Metanephros (tissue), 1 donor: ENCODE results near the gene APOBR. TPM values are rescaled to one million over a fixed set of nuclear protein-coding genes. Genes with fewer than 3 reads are reported as not detected.

Experiments used
- total RNA-seq: library from RNA; depleted of rRNA; stranded (reverse); fragments of >200 nt; gene quantifications from one replicate; pipeline ENCODE4 v1.2.3, GENCODE V29; 2014

Gene APOBR, protein sequence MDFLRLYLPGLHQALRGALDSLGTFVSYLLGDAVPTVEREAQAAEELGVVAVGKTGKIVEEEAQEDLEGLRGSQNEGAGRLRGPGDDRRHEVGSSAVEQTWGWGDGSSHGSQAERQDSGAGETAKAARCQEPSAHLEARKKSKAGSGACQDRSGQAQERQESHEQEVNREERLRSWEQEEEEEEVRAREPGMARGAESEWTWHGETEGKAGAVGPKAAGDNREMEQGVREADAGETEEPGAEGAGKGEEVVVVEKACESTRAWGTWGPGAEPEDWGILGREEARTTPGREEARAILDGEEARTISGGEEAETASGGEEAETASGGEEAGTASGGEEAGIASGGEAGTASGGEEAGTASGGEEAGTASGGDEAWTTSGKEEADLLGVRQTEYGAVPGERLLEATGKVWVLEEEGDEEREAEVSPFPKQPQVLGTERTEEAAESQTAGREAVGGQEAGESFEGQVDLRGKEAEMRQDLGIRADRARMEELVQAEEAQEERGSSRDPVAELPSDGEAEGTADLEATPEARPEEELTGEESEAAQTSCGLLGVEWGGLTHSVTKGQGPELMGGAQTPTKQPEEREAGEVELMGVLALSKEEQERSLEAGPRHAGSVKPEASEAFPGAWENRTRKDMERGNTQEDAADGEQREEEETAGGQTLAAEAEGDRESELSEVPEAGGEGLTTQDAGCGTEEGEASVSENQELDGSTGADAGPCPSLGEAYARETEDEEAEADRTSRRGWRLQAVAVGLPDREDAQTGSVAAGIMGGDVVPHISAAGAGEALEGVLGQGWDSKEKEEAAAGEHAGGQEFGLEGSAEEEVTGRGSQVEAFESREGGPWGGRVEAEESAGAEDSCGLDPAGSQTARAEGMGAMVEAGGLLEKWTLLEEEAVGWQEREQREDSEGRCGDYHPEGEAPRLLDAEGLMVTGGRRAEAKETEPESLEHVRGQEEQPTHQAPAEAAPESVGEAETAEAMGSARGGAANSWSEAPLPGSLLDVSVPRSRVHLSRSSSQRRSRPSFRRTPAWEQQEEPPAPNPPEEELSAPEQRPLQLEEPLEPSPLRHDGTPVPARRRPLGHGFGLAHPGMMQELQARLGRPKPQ
- 3.3 TPM for total RNA-seq

GRCh38 chr16:28494121-28494851 is at the start of gene APOBR:
TSS of gene APOBR (plus strand) at chr16:28494643. CDS start at chr16:28494682, 39 bp downstream.

DNA sequence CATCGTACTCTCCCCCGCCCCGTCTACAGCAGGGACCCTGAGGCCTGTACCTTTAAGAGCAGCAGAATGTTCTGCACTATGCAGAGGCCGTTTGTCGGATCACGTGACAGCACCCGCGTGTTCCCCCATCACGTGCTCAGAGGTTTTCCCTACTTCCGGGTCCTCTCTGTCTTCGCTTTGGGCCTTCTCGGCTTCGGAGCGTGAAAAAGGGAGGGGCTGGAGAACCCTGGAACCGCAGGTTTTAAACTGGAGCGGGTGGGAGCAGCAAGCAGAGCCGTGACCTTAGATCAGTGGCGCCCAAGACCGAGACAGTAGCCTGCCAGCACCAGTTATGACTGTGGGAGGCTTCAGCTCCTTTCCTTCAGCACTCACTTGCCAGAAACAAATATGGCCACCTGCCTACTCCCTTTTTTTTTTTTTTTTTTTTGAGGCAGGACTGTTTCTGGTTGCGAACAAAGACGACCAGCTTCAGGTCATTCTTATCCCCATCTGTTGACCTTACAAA is 2.4 kb upstream of the APOBR start, which contains the start of gene CLN3:
TSS of gene CLN3 (minus strand) at position 105 of the 505 bp plus-strand sequence. CDS start 315 bp downstream, outside the sequence.

GRCh38 chr16:28538733-28539596 is 44.5 kb downstream of the APOBR start, which contains the start of gene NUPR1:
TSS of gene NUPR1 (minus strand) at chr16:28538974. CDS start at chr16:28538907, 67 bp downstream.

Other genes with a start within 250 kb of the APOBR start
- 7.2 TPM for gene SBK1, start 202.1 kb upstream of the APOBR start, total RNA-seq
- gene NPIPB6, start 131.1 kb upstream of the APOBR start, total RNA-seq: 2.4 TPM
- gene EIF3CL, start 90.8 kb upstream of the APOBR start, total RNA-seq: 153 TPM
- not detected for gene NPIPB7, start 22.3 kb upstream of the APOBR start, total RNA-seq
- 24.5 TPM for gene CLN3, start 2.6 kb upstream of the APOBR start, total RNA-seq
- not detected for gene IL27, start 12.2 kb downstream of the APOBR start, total RNA-seq
- gene NUPR1, start 44.3 kb downstream of the APOBR start, total RNA-seq: 4.1 TPM
- 18.4 TPM for gene SGF29, start 59.3 kb downstream of the APOBR start, total RNA-seq
- 0.47 TPM for gene SULT1A2, start 102.4 kb downstream of the APOBR start, total RNA-seq
- 31.4 TPM for gene SULT1A1, start 115.4 kb downstream of the APOBR start, total RNA-seq
- 0.70 TPM for gene NPIPB8, start 143.4 kb downstream of the APOBR start, total RNA-seq
- 279 TPM for gene EIF3C, start 216.8 kb downstream of the APOBR start, total RNA-seq